ENCODE measurements around the gene HM13. TPM values are rescaled to one million over a fixed set of nuclear protein-coding genes. Genes with fewer than 3 reads are reported as not detected.

The HM13 gene
- total and polyA plus RNA-seq, 2 donors (not counting 1 experiment from before 2014, with no cell fraction given) = 73.2 to 85.1 TPM

GRCh38 chr20:31564284-31564683 lies 50.0 kb downstream of the HM13 start:
- TF ChIP-seq EZH2 (IDR thresholded peaks at IDR 0.05; ENCODE audit: borderline replicate concordance, insufficient read depth, low read depth, low read length, poor library complexity, severe bottlenecking) (no peak), CTCF (IDR thresholded peaks at IDR 0.05) (no peak)
- intact Hi-C loops (cut with micrococcal nuclease) = no loop called here
- Mint-ChIP-seq H3K27ac (no peak overlapping the region), H3K4me1 (peaks cover 9% of the 10 kb centered on the region), H3K9me3 (ENCODE audit: insufficient read depth) (no peaks in the 10 kb centered on the region), H3K27me3 (no peaks in the 10 kb centered on the region), H3K4me3 (no peak overlapping the region)
- no peak overlapping the region for H2AFZ ChIP-seq (ENCODE audit: insufficient read depth, low read depth, low read length, poor library complexity, severe bottlenecking)
- ATAC-seq (ENCODE audit: low read depth) = no peak
- H3K4me3 ChIP-seq (ENCODE audit: control extremely low read depth in 1 of 5, extremely low read depth in 1 of 5, insufficient read depth in 1 of 5, low read depth in 2 of 5, low read length in 4 of 5) = no peak overlapping the region
- no peak for DNase-seq
- H3K27ac ChIP-seq (ENCODE audit: low read length in 2 of 2) = no peak overlapping the region
- H3K27me3 ChIP-seq (replicated peaks in 1 of 4; ENCODE audit: control extremely low read depth in 1 of 4, control insufficient read depth in 3 of 4, insufficient read depth in 4 of 4, low read length in 3 of 4) = no peaks in the 10 kb centered on the region
- no peak overlapping the region for H3K4me2 ChIP-seq (replicated peaks; ENCODE audit: low read depth, low read length, poor library complexity, severe bottlenecking)
- peaks cover 0 to 10% of the 10 kb centered on the region in 2 donors for H3K4me1 ChIP-seq (ENCODE audit: control insufficient read depth in 2 of 2, insufficient read depth in 2 of 2, low read length in 2 of 2)
- peaks cover 10 to 47% of the 10 kb centered on the region in 2 experiments for H3K36me3 ChIP-seq (replicated peaks in 1 of 2; ENCODE audit: control extremely low read depth in 1 of 2, control insufficient read depth in 1 of 2, extremely low read depth in 1 of 2, insufficient read depth in 2 of 2, low read length in 1 of 2)
- 98% methylated on average over 6 of the region's 6 CpGs for WGBS (ENCODE audit: insufficient coverage)
- no peaks in the 10 kb centered on the region for H3K9me3 ChIP-seq (ENCODE audit: control extremely low read depth in 1 of 3, control insufficient read depth in 2 of 3, insufficient read depth in 1 of 3, low read length in 2 of 3)
- ChIA-PET POLR2A (interaction anchor here (1.3 kb wide), 1 partner anchor 49 kb away, joined by 3 read pairs; no protein-coding TSS in a partner anchor), CTCF (interaction anchor here (0.6 to 15.1 kb wide), 3 partner anchors 12 to 102 kb away, joined by 3 to 587 read pairs (median 51); no protein-coding TSS in a partner anchor)
- H4K20me1 ChIP-seq (ENCODE audit: control insufficient read depth, insufficient read depth, low read length, poor library complexity, severe bottlenecking) = no peaks in the 10 kb centered on the region
- no peak overlapping the region for H3K9ac ChIP-seq (ENCODE audit: low read length)
- no peaks in the 10 kb centered on the region for H3K79me2 ChIP-seq (ENCODE audit: control insufficient read depth, insufficient read depth, low read length)

- no peak overlapping the region for H3K9ac ChIP-seq (ENCODE audit: low read length)
- DNase-seq = no peak
- H3K4me3 ChIP-seq (ENCODE audit: control extremely low read depth in 1 of 5, extremely low read depth in 1 of 5, insufficient read depth in 1 of 5, low read depth in 2 of 5, low read length in 4 of 5) = no peak overlapping the region
- ATAC-seq (ENCODE audit: low read depth) = no peak
- H4K20me1 ChIP-seq (ENCODE audit: control insufficient read depth, insufficient read depth, low read length, poor library complexity, severe bottlenecking) = no peaks in the 10 kb centered on the region
- ChIA-PET CTCF (interaction anchor here (4.9 to 11.5 kb wide), 3 partner anchors 9 to 46 kb away, joined by 38 to 327 read pairs (median 55); partner anchors contain the start of gene ID1), POLR2A (no interaction called here)
- H3K4me2 ChIP-seq (replicated peaks; ENCODE audit: low read depth, low read length, poor library complexity, severe bottlenecking) = no peak overlapping the region
- Mint-ChIP-seq H3K4me1 (peaks cover 9% of the 10 kb centered on the region), H3K9me3 (ENCODE audit: insufficient read depth) (no peaks in the 10 kb centered on the region), H3K4me3 (no peak overlapping the region), H3K27me3 (no peaks in the 10 kb centered on the region), H3K27ac (no peak overlapping the region)
- TF ChIP-seq EZH2 (IDR thresholded peaks at IDR 0.05; ENCODE audit: borderline replicate concordance, insufficient read depth, low read depth, low read length, poor library complexity, severe bottlenecking) (no peak), CTCF (IDR thresholded peaks at IDR 0.05) (no peak)
- H3K27ac ChIP-seq (ENCODE audit: low read length in 2 of 2) = no peak overlapping the region
- H3K9me3 ChIP-seq (ENCODE audit: control extremely low read depth in 1 of 3, control insufficient read depth in 2 of 3, insufficient read depth in 1 of 3, low read length in 2 of 3) = no peaks in the 10 kb centered on the region
- H3K4me1 ChIP-seq (ENCODE audit: control insufficient read depth in 2 of 2, insufficient read depth in 2 of 2, low read length in 2 of 2) = peaks cover 0 to 10% of the 10 kb centered on the region in 2 donors
- H2AFZ ChIP-seq (ENCODE audit: insufficient read depth, low read depth, low read length, poor library complexity, severe bottlenecking) = no peak overlapping the region
- intact Hi-C loops (cut with micrococcal nuclease) = no loop called here
- no peaks in the 10 kb centered on the region for H3K27me3 ChIP-seq (replicated peaks in 1 of 4; ENCODE audit: control extremely low read depth in 1 of 4, control insufficient read depth in 3 of 4, insufficient read depth in 4 of 4, low read length in 3 of 4)
- no peaks in the 10 kb centered on the region for H3K79me2 ChIP-seq (ENCODE audit: control insufficient read depth, insufficient read depth, low read length)
- 97% methylated on average over 6 of the region's 6 CpGs for WGBS (ENCODE audit: insufficient coverage)
- H3K36me3 ChIP-seq (replicated peaks in 1 of 2; ENCODE audit: control extremely low read depth in 1 of 2, control insufficient read depth in 1 of 2, extremely low read depth in 1 of 2, insufficient read depth in 2 of 2, low read length in 1 of 2) = peaks cover 10 to 45% of the 10 kb centered on the region in 2 experiments
Measured at GRCh38 chr20:31565699-31566318, 51.6 kb downstream of the HM13 start.
